Cortex of kidney (tissue), 1 donor: ENCODE results near the gene ARHGAP10.

Source experiments
- DNase-seq: peaks from one replicate; lab custom pipeline; 2025; lab: John Stamatoyannopoulos, UW

ARHGAP10 gene

DNA sequence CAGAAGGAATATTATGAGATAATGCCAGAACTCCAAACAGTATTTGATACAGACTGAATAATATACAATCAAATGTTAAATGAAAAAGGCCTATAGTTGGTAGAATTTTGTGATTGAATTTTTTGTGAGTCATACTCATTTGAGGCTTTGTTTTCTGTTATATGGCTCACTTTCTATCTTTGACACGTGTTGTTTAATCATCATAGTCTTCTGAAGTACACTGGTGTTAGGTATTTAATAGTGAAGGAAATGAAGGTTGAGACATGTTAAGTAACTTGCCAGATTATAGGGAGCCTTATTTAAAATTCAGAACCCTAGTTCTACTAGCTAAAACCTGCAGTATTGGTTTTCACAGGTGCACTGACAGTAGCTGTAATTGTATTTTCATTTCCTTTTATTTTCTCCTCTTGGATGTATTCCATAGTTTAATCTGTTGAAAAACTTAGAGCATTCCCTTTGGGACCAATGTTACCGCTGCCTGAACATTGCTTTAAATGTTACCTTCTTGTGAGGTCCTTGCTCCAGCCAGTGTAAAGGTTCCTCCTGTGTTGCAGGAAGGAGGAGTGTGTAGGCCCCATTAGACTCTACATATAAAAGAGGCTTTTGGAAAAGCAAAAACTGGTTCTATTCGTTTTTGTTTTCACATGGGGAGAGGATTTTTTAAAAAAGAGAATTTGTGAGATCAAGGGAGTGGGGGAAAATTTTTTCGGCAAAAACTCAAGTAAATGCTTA lies 224.1 kb downstream of the ARHGAP10 start:
- DNase-seq, result no peak

DNA sequence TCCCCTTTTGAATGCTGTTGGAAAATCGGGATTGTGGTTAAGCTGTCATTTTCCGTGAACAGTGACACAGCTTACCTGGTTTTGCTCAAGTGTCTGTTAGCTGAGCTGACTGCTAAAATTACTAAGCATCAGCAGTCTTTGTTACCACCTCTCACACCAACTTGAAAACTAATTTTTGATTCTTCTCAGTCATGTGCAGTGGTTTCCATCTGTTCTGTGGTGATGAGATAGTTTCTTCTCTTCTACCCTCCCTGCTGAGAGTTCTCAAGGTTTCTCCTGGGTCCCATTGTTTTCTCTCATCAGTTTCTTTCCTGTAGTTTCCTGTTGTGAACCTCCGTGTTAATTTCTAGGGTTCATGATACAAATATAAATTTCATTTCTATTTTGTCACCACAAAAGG lies 225.6 kb downstream of the ARHGAP10 start:
- no peak for DNase-seq

DNA sequence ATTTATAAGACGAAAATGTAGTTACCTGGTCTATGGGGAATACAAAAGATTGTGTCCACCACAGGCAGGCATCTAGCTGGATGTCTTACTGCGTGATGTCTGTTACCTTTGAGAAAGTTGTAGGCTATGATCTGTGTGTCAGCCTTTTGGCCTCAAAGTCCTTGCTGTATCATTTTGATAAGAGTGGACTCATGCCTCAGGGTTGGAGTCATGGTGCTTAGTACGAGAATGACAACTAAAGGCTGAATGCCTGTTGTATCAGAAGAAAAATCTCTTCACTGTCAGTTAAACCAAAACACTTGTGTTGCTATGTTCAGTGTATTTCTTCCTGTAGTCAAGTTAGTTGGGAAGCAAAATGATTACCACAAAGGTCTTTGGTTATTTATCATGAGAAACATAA lies 226.2 kb downstream of the ARHGAP10 start:
- DNase-seq, result no peak

DNA sequence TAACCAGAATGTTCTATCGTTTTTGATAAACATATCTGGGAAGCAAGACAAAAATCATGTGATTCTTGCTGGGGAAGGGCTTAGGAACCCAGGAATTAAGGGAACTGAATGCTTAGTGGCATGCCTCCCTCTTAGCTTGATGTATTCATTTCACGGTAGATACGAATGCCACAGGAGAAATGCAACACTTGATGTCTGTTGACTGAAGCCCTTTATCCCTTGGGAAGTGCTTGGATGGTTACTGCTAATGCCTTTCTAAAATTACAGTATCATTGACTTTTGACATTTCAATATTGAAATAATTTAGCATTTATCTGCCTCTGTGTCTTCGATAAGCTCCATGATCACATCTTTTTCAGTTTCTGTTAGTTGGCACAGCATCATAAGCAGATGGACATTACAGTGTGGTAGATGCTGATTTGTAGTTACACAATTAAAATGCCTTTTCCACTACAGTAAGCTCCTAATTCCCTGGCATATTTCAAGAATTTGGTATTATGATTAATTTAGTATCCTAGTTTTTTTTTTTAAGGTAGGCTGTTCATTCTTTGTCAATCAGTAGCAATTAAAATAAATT lies 226.7 kb downstream of the ARHGAP10 start:
- no peak for DNase-seq

DNA sequence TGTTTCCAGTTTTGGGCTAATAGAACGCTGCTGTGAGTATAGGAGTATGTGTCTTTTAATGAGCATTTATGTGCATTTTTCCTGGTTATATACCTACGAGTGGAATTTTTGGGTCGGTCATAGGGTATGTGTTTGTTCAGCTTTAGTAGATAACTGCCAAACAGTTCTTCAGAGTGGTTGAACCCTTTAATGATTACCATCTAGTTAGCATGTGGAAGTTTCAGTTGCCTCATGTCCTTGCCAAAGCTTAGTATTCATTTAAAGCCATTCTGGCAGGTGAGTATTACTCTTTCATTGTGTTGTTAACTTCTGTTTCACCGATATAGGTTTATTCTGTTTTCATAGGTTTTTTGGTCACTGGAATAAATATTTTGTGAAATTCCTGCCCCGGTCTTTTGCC lies 229.1 kb downstream of the ARHGAP10 start:
- DNase-seq, result no peak

DNA sequence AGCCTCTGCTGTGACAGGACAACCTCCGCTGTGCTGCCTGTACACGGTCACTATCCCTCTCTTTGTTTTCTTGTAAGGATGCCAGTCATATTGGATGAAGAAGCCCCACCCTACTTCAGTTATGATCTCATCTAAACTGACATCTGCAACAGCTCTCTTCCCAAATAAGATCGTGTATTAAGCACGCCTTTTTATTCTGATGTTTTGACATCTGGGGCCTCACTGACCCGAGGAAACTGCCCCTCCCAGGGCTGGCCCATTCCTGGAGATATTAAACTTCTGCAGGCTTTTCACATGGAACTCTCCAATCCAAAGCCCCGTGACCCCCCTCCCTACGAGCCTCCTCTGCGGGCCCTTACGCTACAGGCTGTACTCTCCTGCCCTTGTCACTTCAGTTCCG lies 232.0 kb downstream of the ARHGAP10 start:
- no peak for DNase-seq

DNA sequence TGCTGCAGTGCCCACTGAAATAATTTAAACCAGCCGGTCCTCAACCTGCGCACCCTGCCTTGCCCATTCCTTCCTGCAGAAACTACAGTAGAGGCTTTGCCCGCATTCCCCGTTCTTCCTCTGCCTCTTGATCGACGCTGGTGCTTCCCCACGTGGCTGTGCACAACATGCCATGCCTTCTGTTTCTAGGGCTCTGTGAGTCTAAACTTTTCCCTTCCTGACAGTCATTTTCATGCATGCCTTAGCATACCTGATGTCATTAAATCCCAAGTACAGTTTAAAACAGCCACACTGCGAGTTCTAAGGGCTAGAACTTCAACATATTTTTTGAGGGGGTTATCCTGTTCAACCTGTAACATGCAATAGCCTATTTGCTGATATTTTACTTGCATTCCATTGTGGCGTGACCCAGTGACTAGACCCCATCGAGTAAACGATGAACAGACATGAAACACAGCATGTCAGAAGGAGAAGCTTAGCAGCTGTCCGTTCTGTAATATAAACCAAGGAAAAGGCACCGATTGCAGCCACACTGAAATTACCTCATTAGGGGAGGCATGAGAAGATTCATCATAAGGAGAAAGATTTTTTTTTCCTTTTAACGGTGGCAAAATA lies 232.5 kb downstream of the ARHGAP10 start:
- DNase-seq, result no peak

DNA sequence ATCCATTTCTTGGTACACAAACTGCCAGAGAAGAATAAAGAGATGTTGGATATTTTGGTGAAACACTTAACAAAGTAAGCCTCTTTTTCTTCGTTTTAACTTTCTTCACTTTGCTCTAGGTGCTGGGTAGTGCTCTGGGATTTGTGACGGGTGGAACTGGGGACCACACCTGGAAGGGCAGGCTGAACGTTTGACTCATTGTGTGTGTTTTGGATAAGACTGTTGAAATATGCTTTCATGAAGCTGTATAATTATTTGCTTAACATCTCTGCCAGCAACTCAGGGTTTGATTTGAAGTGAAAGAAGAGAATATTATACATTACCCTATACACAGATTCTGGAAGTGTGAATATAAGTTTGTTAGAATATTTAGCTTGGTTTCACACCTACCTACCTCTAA lies 233.2 kb downstream of the ARHGAP10 start:
- no peak for DNase-seq

DNA sequence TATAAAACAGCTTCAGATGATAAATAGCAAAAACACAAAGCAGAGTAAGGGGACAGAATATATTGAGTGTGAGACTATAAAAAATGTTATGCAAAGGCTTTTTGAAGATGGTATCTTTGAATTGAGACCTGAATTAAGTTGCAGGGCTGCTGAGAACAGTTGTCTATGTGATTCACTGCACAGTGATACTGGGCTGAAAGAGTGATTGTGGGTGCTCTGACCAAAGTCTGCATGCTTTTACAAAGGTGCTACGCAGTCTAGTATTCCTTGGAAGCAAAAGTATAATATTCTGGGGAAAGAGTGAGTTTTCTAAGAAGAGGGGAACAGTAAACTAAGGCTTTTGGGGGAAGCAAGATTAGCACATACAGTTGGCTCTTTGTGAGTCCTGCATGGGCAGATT lies 234.0 kb downstream of the ARHGAP10 start:
- DNase-seq, result no peak

DNA sequence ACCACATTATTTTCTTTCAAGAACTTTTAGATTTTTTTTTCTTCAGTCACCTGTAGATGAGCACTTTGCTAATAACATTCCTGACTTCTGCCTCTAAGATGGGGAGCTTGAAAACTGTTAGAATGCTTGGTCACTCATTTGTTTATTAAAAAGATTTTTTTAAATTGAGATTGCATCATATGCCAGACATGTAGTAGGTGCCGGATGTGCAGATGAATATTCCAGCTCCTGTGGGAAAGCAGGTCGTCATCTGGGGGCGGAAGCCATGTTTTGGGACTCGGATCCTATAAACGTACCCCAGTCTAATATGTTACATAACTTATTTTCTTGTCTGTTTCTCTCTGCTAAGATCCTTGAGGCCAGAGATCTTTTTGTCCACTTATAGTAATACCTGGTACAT lies 236.8 kb downstream of the ARHGAP10 start:
- no peak for DNase-seq

DNA sequence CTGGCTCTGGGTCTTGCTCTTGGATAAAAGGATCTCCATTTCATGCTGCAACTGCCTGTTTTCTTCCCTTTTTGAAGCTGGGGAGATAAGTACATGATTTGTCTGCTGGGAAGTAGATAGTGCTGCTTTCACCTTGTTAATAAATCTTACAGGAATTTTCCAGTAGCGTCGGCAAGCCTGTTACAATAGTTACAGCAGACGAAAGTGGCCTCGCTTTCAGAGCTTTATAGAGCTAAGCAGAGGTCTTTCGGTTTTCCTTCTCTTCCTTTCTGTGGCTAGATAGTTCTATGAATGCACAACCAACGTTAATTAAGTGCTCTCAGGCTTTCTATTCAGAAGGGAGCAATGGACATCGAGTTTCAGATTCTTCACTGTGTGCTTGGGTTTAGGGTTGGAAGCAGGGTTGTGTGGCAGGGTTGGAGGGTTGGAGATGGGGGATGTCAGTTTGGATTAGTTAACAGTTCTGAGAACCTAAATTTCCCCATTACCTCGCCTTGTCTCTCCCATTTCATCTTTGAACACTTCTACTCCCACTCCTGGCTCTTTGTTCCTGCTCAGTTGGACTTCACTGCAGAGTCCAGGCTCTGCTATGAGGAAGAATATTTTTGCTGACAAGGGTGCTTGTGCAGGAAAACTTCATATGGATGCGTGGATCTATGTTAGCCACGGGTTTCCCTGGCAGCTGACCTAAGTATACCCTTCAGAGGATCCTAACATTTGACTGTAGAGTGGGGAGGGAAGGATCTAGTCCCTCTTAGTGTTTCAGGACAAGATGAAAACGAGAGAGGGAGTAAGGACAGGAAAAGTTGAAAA lies 237.9 kb downstream of the ARHGAP10 start:
- DNase-seq, result no peak

DNA sequence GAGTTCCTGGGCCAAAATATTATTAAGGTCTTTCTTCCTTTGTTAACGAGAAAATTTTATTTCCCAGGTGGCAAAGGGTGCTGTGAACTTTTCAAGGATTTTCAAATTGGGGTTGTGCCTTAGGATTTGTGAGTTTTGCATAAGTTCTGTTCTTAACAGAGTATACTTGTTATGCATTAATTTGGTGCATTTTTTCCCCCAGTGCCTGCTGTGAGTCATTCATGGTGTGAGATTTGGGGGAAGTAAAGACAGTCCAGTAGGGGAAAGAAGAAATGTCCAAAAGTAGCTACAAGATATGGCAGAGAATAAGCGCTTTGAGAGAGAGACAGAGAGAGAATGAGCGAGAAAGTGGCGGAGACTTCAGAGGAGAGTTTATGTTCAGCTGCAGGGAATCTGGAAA lies 239.2 kb downstream of the ARHGAP10 start:
- DNase-seq, result no peak

DNA sequence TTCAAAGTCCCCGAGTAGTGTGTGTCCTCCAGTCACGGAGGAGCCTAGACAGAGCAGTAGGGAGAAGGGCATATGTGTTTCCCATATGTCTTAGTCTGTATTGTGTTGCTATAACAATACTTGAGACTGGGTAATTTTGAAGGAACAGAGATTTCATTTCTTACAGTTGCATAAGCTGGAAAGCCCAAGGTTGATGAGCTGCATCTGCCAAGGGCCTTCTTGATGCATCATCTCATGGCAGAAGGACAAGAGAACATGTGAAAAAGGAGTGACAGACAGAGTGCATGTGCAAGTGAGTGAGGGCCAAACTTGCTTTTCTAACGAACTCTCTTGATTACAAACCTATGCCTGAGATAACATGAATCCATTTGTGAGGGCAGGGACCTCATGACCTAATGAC lies 243.4 kb downstream of the ARHGAP10 start:
- DNase-seq, result no peak

DNA sequence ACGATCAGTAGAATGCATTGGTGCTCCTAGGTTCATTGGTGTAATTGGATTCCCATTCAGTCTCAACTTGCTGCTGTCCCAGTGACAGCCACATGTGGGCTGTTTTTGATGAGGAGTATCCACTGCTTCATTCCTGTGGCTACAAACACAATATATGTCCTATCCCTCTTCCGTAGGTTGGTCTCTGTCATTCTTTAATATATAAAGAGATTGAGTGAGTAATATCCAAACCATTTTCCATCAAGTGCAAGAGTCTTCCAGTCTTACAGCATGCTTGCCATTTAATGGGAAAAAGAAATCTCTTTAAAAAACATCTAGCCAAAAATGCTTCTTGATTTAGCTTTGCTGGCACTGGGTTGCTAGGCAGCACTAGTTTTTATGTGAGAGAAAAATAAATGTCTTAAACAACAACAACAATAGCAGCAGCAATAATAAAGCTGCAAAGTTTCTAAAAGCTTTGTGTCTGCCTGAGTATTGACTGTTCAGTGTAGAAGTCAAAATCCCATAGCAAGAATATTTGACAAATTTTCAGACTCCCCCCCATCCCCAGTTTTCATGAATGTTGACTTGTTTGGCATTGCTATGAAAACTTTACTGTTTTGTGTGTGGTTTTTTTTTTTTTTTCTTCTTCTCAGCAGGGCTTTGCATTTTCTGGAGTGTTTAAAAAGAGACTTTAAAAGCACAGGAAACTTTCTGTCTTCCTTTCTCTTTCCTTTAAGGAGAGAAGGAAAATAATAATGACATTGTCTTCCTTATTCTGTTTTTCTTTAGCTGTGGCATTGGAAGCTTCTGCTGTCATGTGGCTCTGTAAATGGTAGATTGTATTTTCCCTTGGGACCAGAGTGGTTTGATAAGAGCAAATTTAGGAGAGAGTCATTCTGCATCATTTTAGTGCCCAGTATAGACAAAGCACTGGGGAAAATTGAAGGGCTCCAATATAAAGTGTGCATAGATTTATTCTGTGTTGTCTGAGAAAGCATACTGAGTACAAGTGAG lies 244.3 kb downstream of the ARHGAP10 start:
- no peak for DNase-seq

DNA sequence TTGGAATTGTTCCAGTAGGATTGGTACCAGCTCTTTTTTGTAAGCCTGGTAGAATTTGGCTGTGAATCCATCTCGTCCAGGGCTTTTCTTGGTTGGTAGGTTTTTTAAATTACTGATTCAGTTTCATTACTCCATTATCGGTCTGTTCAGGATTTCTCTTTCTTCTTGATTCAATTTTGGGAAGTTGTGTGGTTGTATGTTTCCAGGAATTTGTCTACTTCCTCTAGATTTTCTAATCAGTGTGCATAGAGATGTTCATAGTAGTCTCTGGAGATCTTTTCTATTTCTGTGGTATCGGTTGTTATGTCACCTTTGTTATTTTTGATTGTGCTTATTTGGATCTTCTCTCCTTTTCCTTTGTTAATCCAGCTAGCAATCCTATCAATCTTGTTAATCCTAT lies 248.7 kb downstream of the ARHGAP10 start:
- no peak for DNase-seq

DNA sequence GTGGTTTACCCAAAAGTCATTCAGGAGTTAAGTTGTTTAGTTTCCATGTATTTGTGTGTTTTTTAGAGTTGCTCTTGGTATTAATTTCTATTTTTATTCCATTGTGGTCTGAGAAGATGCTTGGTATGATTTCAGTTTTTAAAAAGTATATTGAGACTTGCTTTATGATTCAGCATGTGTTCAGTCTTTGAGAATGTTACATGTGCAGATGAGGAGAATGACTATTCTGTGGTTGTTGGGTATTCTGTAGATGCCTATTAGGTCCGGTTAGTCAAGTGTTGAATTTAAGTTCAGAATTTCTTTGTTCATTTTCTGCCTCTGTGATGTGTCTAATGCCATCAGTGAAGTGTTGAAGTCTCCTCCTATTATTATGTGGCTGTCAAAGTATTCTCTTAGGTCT lies 249.4 kb downstream of the ARHGAP10 start:
- DNase-seq, result no peak

DNA sequence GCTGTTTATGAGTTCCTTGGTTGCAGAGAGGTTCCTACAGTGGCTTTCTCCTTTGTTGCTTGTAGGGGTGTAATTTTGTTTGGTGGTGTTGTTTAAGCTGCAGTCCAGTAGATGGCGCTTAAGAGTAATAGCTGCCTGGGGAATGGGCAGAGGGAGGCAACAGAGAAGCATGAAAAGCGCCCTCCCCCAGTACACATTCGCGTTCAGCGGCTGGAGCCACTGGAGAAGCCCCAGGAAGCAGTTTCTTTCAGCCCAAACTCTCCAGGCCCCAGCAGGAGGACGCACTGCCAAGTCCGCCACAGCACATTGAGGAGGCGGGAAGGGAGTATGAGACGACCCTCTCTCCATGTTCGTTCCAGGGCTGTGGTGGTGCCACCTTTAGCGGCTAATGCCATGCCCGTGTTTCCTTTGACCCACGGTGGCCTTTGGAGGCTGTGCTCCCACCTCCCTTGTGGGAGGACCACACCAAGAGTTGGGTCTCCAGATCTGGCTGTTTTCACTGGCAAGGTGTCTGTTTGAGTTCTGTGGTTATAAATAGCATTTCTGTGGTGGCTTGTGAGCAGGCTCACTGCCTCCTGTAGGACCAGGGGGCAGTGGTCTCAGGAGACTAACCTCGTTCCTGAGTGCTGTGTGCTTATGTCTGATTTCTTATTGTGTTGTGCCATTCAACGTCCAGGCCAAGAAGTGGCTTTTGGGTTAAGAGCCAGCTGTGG lies 252.3 kb downstream of the ARHGAP10 start:
- no peak for DNase-seq

DNA sequence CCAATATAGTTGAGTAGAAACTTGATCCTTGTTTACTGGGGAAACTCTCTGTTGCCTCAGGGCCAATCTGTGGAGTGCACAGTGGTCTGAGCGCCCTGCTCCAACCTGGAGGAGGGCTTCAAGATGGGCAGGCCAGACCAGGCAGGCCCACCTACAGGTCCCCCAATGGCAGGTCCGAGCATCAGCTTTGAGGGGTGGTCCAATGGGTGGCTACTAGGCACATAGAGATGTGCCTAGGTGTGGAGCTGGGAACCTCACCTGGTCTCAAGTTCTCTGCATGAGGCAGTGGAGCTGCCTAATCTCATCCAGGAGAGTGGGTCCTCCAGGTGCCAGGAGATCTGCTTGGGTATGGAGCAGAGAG lies 252.9 kb downstream of the ARHGAP10 start:
- DNase-seq, result no peak

DNA sequence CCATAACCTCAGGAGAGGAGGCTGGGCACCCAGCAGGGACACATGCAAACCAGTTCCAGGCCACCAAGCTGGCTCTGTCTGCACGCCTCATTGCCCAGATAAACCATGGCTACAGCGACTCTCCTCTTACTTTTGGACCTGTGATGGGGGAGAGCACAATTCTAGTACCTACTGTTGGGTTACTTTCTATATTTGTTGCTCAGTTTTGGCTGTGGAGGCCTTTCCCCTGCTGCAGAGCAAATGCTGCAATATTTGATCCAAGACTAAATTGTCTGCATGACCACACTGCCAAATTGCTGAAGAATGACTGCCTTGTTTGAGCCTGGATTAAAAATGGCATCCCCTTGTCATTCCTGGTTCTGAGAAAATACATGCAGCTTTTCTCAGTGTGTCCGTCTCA lies 253.5 kb downstream of the ARHGAP10 start:
- DNase-seq, result no peak

DNA sequence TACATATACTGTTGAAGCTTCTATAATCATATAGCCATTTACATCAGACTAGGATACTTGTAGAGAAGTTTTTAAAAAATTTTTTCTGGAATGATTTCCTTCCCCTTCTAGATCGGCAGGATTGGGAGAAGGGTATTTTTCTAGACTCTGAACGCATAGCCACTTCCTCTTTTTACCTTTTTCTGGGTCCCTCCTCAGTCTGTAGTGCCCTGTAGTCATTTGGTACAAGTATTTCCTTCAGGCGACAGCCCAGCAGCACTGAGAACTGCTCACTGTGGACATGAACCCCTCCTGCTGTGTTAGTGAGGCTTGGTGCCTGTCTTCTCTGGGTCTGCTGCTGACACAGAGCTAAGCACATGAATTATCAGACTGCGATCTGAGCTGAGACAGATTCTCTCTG lies 255.4 kb downstream of the ARHGAP10 start:
- DNase-seq, result no peak
